NCI-H1417 treated with DMSO at 0.1 percent for 48 hours (cell line): ENCODE measurements around the gene MRPL14.
A peak's percentile ranks its signal among the peaks of the same experiment; 100 is the strongest.

Experiments
- DNase-seq: peaks from one replicate; lab custom pipeline; 2025; lab: John Stamatoyannopoulos, UW

MRPL14 gene

DNA sequence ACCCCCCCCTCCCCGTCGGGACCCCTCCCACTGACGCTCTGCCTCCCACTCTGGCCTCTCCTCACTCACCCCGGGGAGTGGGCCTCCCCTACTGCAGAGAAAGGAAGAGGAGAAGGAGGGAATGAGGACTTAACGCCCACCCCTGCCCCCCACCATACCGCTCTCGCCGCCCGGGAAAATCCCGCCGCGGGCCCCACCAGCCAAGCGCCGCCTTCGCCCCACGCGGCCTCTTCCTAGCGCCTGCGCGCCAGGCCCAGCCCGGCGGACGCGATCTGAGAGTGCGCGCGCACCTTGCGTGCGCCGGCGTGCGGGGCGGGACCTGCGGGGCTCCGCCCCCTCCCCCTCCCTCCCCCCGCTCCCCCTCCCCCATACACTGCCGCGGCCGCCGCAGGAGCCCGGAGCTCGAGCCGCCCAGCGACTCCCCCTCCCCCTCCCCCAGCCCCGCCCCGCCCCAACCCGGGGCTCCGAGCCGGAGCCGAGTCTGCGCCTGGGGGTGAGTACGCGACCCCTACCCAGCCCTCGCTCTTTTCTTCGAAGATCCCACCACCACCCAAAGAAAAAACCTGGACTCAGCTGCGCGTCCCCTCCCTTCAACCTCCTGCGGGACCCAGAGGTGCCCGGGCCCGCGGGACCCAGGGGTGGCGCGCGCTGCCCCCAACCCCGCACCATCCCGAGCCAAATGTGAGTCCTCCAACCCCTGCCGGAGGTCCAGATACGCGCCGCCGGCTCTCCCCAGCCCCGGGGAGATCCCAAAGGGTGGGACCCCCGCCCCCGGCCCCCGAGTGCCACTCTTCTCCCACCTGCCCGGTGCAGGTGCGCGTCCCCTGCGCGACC, at the start of gene MRPL14, which contains the start of gene TMEM63B:
Gene MRPL14, minus strand, starts transcription at position 267 of the 834 bp plus-strand sequence. CDS start 10,841 bp downstream, outside the sequence.
Gene TMEM63B, plus strand, starts transcription at position 369 of the 834 bp plus-strand sequence. CDS start 7,031 bp downstream, outside the sequence.
- DNase-seq, result peak; percentile 12

GRCh38 chr6:44176130-44176761, 49.0 kb upstream of the MRPL14 start:
- no peak for DNase-seq

DNA sequence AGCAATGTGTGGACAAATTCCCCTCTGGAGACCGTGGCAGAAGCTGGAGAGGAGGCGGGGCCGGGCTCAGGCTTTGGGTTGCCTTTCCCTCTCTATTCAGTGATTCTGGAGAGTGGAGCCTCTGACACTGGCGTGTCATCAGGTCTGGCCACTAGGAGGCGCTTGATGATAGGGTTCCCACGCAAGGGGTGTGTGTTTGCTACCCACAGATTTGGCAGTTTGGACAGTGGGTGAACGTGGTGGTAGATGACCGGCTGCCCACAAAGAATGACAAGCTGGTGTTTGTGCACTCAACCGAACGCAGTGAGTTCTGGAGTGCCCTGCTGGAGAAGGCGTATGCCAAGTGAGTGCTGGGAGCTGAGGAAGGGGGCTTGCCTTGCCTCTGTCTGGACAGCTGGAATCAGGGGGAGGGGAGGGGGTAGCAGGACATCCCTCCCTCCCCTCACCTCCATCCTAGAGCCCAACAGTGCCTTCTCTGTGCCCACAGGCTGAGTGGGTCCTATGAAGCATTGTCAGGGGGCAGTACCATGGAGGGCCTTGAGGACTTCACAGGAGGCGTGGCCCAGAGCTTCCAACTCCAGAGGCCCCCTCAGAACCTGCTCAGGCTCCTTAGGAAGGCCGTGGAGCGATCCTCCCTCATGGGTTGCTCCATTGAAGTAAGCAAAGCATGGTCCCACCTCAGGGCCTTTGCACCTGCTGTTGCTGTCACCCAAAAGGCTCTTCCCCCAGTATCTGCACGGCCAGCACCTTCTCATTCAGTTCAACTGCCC, 45.7 kb upstream of the MRPL14 start:
- no peak for DNase-seq

DNA sequence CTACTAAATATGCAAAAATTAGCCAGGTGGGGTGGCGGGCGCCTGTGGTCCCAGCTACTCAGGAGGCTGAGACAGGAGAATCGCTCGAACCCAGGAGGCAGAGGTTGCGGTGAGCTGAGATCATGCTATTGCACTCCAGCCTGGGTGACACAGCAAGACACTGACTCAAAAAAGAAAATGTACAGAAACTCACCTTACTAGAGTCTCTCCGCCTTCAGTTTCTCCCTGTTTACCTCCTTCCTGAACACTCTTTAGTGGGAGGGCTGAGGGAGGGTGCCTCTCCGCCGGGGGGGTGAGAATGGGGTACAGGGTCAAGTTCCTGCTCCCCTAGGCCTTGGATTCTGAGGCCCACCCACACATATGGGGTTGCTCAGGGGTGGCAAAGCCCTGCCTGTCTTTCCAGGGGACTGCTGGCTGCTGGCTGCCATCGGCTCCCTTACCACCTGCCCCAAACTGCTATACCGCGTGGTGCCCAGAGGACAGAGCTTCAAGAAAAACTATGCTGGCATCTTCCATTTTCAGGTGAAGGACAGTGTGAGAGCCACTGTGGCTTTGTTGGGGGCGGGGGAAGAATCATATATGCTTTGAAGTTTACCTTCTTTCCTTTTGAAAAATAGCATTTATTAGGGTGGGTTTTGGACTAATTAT, 44.8 kb upstream of the MRPL14 start:
- DNase-seq, result no peak

DNA sequence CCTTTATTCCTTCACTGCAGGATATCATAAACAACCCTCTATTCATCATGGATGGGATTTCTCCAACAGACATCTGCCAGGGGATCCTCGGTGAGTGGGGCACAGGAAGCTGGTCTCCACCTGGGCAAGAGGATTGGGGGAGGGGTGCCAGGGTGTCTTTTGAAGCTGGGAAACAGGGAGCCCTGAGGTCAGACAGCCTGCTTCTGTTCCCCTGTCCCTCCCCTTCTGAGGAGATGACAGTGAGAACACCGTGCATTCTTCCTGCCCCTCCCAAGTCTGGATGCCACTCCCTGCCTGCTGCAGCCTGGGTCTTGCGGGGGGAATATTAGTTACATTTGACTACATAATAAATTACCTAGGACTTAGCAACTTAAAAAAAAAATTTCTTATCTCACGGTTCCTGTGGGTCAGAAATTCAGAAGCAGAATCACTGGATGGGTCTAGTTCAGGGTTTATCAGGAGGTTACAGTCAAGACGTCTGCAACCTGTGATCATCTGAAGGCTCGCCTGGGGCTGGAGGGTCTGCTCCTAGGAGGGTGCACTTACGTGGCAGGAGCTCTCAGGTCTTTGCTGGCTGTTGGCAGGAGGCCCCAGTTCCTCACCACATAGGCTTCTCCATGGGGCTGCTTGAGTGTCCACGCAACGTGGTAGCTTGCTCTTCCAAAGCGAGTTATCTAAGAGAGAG, 42.8 kb upstream of the MRPL14 start:
- no peak for DNase-seq

DNA sequence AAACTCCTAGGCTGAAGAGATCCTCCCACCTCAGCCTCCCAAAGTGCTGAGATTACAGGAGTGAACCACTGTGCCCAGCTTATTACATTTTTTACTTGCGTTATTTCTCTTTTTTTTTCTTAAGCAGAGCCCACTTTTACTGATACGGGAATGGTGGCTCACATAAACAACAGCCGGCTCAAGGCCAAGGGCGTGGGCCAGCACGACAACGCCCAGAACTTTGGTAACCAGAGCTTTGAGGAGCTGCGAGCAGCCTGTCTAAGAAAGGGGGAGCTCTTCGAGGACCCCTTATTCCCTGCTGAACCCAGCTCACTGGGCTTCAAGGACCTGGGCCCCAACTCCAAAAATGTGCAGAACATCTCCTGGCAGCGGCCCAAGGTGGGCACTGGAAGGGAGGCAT, 41.9 kb upstream of the MRPL14 start:
- no peak for DNase-seq

GRCh38 chr6:44167567-44167966, 40.3 kb upstream of the MRPL14 start:
- no peak for DNase-seq

DNA sequence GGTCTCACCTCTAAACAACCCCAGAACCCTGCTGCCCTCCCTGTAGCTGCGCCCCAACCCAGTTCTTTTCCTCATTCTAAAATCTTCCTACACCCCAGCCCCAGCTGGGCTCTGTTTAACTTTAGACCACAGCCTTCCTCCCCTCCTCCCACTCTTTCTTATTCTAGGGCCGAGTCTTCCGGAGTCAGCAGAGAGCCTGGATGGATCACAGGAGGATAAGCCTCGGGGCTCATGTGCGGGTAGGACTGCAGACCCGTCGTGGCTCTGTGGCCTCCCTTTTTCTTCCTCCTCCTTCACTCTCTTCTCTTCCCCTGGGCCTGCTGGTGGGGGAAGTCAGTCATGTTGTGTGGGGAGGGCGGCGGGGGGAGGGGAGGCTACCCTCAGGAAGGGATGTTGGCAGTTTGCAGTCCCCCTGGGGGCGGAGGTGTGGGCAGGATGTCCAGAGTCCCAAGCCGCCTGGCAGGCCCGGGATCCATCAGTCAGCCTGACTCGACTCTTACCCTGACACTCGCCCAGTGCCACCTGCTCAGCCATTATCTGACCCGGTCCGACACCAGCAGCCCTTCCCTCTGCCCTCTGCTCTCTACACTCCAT, 39.4 kb upstream of the MRPL14 start:
- DNase-seq, result no peak

GRCh38 chr6:44166116-44166515, 38.9 kb upstream of the MRPL14 start:
- DNase-seq, result no peak

- DNase-seq, result no peak
These were observed 35.8 kb upstream of the MRPL14 start for GRCh38 chr6:44162876-44163625.

DNA sequence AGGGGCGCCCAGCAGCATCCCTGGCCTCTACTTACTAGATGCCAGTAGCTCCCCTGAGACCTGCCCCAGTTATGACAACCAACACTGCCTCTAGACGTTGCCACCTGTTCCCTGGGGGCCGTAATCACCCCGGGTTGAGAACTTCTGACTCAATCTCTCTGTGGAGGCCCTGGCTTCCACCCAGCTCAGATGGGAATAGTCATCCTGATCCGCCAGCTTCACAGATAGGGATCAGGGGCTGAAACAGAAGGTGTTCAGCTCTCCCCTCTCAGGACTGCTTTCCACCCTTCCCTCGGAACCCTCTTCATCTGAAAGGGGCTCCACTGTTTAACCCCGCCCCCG, 34.7 kb upstream of the MRPL14 start:
- DNase-seq, result no peak

- no peak for DNase-seq
These were observed 31.5 kb upstream of the MRPL14 start, which contains the start of gene CAPN11 for GRCh38 chr6:44158770-44159228. TSS of gene CAPN11 (plus strand) at chr6:44158820. CDS start at chr6:44158849, 29 bp downstream.

DNA sequence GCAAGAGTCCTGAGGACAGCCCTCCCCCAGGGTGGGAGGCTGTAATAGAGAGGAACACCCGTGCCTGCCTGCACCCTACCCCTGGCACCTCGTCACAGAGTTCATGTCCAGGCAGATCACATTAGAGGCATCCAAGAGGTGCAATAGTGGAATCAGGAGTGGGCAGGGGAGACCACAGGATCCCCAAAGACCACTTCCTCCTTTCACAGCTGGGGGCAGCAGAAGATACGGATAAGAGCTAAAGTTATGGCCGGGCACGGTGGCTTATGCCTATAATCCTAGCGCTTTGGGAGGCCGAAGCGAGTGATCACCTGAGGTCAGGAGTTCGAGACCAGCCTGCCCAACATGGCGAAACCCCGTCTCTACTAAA, 29.9 kb upstream of the MRPL14 start:
- DNase-seq, result no peak

GRCh38 chr6:44156494-44157151, 29.4 kb upstream of the MRPL14 start:
- no peak for DNase-seq

DNA sequence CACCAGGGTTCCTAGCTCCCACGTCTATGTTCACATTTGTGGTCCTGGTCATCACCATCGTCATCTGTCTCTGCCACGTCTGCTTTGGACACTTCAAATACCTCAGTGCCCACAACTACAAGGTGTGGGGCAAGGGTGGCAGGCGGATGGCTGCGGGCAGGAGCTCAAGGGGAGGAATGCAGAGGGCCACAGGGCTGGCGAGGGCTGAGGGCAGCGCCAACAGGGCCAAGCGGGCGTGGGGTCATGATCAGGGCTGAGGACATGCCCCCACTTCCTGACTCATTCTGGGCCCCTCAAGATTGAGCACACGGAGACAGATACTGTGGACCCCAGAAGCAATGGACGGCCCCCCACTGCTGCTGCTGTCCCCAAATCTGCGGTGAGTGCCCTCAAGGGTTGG, 26.8 kb upstream of the MRPL14 start:
- DNase-seq, result no peak

- no peak for DNase-seq
These were observed 25.3 kb upstream of the MRPL14 start for GRCh38 chr6:44152533-44152932.

- no peak for DNase-seq
These were observed 24.8 kb upstream of the MRPL14 start for GRCh38 chr6:44152109-44152461.

DNA sequence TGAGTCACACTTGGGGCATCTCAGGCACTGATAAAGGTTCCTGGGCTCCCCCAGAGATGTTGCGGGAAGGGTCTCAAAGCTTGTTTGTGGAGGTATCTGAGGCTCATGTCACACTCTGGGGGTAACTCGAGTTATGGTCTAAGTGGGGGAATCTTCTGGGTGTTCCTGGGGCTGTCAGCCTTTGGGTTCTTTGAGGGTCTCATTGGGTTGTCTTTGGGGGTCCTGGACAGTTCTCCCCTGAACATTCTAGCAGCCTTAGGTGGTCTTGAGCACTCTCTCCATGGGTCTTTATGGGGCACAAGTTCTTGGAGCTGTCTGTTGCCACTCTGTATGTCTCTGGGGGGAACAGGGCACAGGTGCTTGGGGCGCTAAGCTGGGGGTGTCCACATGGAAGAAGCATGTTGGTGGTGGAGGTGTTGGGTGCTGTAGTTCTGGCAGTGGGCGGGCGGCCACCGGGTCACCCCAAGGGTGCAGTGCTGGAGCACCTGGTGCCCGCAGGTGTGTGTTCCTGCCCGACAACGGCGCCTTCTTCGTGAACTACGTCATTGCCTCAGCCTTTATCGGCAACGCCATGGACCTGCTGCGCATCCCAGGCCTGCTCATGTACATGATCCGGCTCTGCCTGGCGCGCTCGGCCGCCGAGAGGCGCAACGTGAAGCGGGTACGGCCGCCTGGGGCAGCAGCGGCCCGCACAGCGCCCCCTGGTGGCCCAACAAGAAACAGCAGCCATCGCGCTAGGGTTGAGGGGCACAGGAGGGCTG, 24.3 kb upstream of the MRPL14 start:
- no peak for DNase-seq

DNA sequence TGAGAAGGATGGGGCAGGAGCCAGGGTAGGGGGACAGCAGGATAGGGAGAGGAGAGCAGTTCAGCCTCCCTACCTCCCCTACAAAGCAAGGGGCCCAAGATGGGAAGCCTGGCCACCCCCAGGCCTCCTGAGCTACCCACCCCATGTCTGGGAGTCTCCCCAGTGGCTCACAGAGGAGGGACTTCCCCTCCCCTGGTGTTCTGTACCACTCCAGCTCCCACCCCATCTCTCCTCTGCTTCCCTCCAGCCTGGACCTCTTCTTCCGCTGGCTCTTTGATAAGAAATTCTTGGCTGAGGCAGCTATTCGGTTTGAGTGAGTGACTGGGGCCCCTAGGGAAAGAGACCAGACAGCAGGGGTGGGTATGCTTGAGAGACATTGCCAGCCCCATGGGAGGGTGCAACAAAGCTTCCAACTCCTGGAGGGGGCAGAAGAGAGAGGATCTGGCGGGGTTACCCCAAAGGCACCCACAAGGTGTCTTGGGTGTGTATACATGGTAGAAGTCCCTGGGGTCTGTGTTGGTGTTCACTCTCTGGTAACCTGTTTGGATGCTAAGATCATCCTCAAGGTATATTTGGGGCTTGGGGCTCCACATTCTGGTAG, 23.2 kb upstream of the MRPL14 start:
- DNase-seq, result no peak
